ENCODE data around the gene ARRDC5. TPM values are rescaled to one million over a fixed set of nuclear protein-coding genes. Genes with fewer than 3 reads are reported as not detected.
"Not testable (repeated sequence)": the region's sequence is repeated elsewhere in the genome, so short reads cannot be mapped to it uniquely, and the experiment has no call there.

The ARRDC5 gene
- total and polyA plus RNA-seq, 2 donors (not counting 3 experiments of a cell fraction or from before 2014, with no cell fraction given), result 0.04 TPM; not detected in 1

- no peak for FAIRE-seq
- no peak overlapping the region for H2AFZ ChIP-seq (ENCODE audit: low read depth, low read length)
- no peak overlapping the region for H3K9ac ChIP-seq (replicated peaks; ENCODE audit: extremely low read depth, insufficient read depth, low read length)
- no peaks in the 10 kb centered on the region for H3K9me1 ChIP-seq (replicated peaks; ENCODE audit: control insufficient read depth, extremely low read depth, insufficient read depth, low read length)
- ChIA-PET POLR2A (no interaction called here), CTCF (interaction anchor here (0.8 kb wide), 1 partner anchor 172 kb away, joined by 3 read pairs; no protein-coding TSS in a partner anchor)
- dilution Hi-C loops (cut with MboI; ENCODE audit: extremely low pct_ligation_motif_present, low sequenced_read_pairs) (no loop called here), intact Hi-C loops (cut with micrococcal nuclease) (no loop called here)
- H3K4me2 ChIP-seq (ENCODE audit: insufficient read depth, low read length), result no peak overlapping the region
- BruUV-seq (replicated peaks), result no TSS peak
- DNase-seq (ENCODE audit: low read depth, low spot score), result no peak
- H3K27ac ChIP-seq (ENCODE audit: insufficient read depth, low read depth, low read length), result no peak overlapping the region
- H4K20me1 ChIP-seq (replicated peaks; ENCODE audit: control insufficient read depth, extremely low read depth, insufficient read depth, low read length), result no peaks in the 10 kb centered on the region
- H3K9me3 ChIP-seq (replicated peaks; ENCODE audit: control insufficient read depth, insufficient read depth, low read length), result no peaks in the 10 kb centered on the region
- no peaks in the 10 kb centered on the region for H3K4me1 ChIP-seq (ENCODE audit: control insufficient read depth, extremely low read depth, insufficient read depth, low read length)
- no peak overlapping the region for H3K4me3 ChIP-seq (replicated peaks in 1 of 3; ENCODE audit: insufficient read depth in 1 of 3, low read depth in 1 of 3, low read length in 3 of 3)
- H3K27me3 ChIP-seq (ENCODE audit: control insufficient read depth in 2 of 2, insufficient read depth in 2 of 2, low read length in 2 of 2), result no peaks in the 10 kb centered on the region
- TF ChIP-seq, protein P1, sequence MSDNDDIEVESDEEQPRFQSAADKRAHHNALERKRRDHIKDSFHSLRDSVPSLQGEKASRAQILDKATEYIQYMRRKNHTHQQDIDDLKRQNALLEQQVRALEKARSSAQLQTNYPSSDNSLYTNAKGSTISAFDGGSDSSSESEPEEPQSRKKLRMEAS (IDR thresholded peaks at IDR 0.05; ENCODE audit: insufficient read depth, insufficient read length), result no peak
- no peak for TF ChIP-seq GATA2 (IDR thresholded peaks at IDR 0.05; ENCODE audit: insufficient read depth, insufficient read length, low read depth, low read length)
- no peak for TF ChIP-seq MYC (IDR thresholded peaks at IDR 0.05; ENCODE audit: low read depth, low read length)
- TF ChIP-seq POLR2A (IDR thresholded peaks at IDR 0.05; ENCODE audit: low read depth, low read length), result no peak
- TF ChIP-seq JUN (IDR thresholded peaks at IDR 0.05; ENCODE audit: borderline replicate concordance, insufficient read depth, insufficient read length, low read depth), result no peak
- TF ChIP-seq POLR2AphosphoS5 (IDR thresholded peaks at IDR 0.05; ENCODE audit: insufficient read depth, low read depth, low read length), result no peak
- TF ChIP-seq CTCF (IDR thresholded peaks at IDR 0.05; ENCODE audit: extremely low read depth in 1 of 2, insufficient read depth in 1 of 2, low read depth in 1 of 2, low read length in 2 of 2), result no peak
- TF ChIP-seq EZH2 (IDR thresholded peaks at IDR 0.05; ENCODE audit: borderline replicate concordance, low read depth, low read length, severe bottlenecking), result no peak
- TF ChIP-seq FOS (IDR thresholded peaks at IDR 0.05; ENCODE audit: borderline replicate concordance, insufficient read depth, low read length), result no peak
- H3K79me2 ChIP-seq (ENCODE audit: control insufficient read depth, insufficient read depth, low read length), result peaks cover 13% of the 10 kb centered on the region
- H3K36me3 ChIP-seq (ENCODE audit: control insufficient read depth in 2 of 2, extremely low read depth in 1 of 2, insufficient read depth in 2 of 2, low read length in 2 of 2), result peaks cover 0 to 28% of the 10 kb centered on the region in 2 experiments
Observed at GRCh38 chr19:4859697-4860096, 43.0 kb downstream of the ARRDC5 start.

DNA sequence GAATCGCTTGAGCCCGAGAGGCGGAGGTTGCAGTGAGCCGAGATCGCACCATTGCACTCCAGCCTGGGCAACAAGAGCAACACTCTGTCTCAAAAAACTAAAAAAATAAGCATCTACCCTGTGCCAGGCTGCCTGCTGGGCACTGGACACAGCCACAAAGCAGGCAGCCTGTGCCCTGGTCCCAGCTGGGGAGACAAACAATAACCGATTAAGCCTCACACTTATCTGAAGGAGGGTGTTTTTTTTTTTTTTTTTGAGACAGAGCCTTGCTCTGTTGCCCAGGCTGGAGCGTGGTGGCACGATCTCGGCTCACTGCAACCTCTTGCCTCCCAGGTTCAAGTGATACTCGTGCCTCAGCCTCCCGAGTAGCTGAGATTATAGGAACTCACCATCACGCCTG, 46.2 kb downstream of the ARRDC5 start:
- H3K27ac ChIP-seq (ENCODE audit: insufficient read depth, low read depth, low read length); intact Hi-C loops (cut with micrococcal nuclease); H3K4me2 ChIP-seq (ENCODE audit: insufficient read depth, low read length); H4K20me1 ChIP-seq (replicated peaks; ENCODE audit: control insufficient read depth, extremely low read depth, insufficient read depth, low read length); H3K79me2 ChIP-seq (ENCODE audit: control insufficient read depth, insufficient read depth, low read length); H3K27me3 ChIP-seq (ENCODE audit: control insufficient read depth in 2 of 2, insufficient read depth in 2 of 2, low read length in 2 of 2); DNase-seq (ENCODE audit: low read depth, low spot score); H3K9me1 ChIP-seq (replicated peaks; ENCODE audit: control insufficient read depth, extremely low read depth, insufficient read depth, low read length); H3K4me3 ChIP-seq (replicated peaks in 1 of 3; ENCODE audit: insufficient read depth in 1 of 3, low read depth in 1 of 3, low read length in 3 of 3); BruUV-seq (replicated peaks); H2AFZ ChIP-seq (ENCODE audit: low read depth, low read length); dilution Hi-C loops (cut with MboI; ENCODE audit: extremely low pct_ligation_motif_present, low sequenced_read_pairs); H3K4me1 ChIP-seq (ENCODE audit: control insufficient read depth, extremely low read depth, insufficient read depth, low read length); H3K9ac ChIP-seq (replicated peaks; ENCODE audit: extremely low read depth, insufficient read depth, low read length); POLR2A ChIA-PET; FAIRE-seq; H3K9me3 ChIP-seq (replicated peaks; ENCODE audit: control insufficient read depth, insufficient read depth, low read length): not testable (repeated sequence)
- H3K36me3 ChIP-seq (ENCODE audit: control insufficient read depth in 2 of 2, extremely low read depth in 1 of 2, insufficient read depth in 2 of 2, low read length in 2 of 2), result peaks cover 0 to 30% of the 10 kb centered on the region in 2 experiments
- CTCF ChIA-PET, result interaction anchor here (0.7 to 8.7 kb wide), 3 partner anchors 48 to 145 kb away, joined by 3 to 514 read pairs (median 4); no protein-coding TSS in a partner anchor

DNA sequence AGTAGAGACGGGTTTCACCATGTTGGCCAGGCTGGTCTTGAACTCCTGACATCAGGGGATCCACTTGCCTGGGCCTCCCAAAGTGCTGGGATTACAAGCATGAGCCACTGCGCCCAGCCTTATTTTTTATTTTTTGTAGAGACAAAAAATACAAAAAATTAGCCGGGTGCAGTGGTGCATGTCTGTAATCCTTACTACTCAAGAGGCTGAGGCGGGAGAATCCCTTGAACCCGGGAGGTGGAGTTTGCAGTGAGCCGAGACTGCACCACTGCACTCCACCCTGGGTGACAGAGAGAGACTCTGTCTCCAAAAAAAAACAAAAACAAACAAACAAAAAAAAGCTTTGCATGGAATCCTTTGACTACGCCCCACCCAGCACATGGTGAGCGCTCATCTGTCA, 49.2 kb downstream of the ARRDC5 start:
- H3K4me3 ChIP-seq (replicated peaks in 1 of 3; ENCODE audit: insufficient read depth in 1 of 3, low read depth in 1 of 3, low read length in 3 of 3); H2AFZ ChIP-seq (ENCODE audit: low read depth, low read length); intact Hi-C loops (cut with micrococcal nuclease); H3K9ac ChIP-seq (replicated peaks; ENCODE audit: extremely low read depth, insufficient read depth, low read length); POLR2A ChIA-PET; H3K4me1 ChIP-seq (ENCODE audit: control insufficient read depth, extremely low read depth, insufficient read depth, low read length); H3K9me3 ChIP-seq (replicated peaks; ENCODE audit: control insufficient read depth, insufficient read depth, low read length); H3K9me1 ChIP-seq (replicated peaks; ENCODE audit: control insufficient read depth, extremely low read depth, insufficient read depth, low read length); H4K20me1 ChIP-seq (replicated peaks; ENCODE audit: control insufficient read depth, extremely low read depth, insufficient read depth, low read length); H3K27me3 ChIP-seq (ENCODE audit: control insufficient read depth in 2 of 2, insufficient read depth in 2 of 2, low read length in 2 of 2); H3K4me2 ChIP-seq (ENCODE audit: insufficient read depth, low read length); H3K79me2 ChIP-seq (ENCODE audit: control insufficient read depth, insufficient read depth, low read length); H3K27ac ChIP-seq (ENCODE audit: insufficient read depth, low read depth, low read length); DNase-seq (ENCODE audit: low read depth, low spot score); dilution Hi-C loops (cut with MboI; ENCODE audit: extremely low pct_ligation_motif_present, low sequenced_read_pairs); BruUV-seq (replicated peaks): not testable (repeated sequence)
- H3K36me3 ChIP-seq (ENCODE audit: control insufficient read depth in 2 of 2, extremely low read depth in 1 of 2, insufficient read depth in 2 of 2, low read length in 2 of 2), result peaks cover 2 to 25% of the 10 kb centered on the region in 2 experiments
- peak; percentile 31 for FAIRE-seq
- CTCF ChIA-PET, result interaction anchor here (0.6 to 8.7 kb wide), 4 partner anchors 11 to 178 kb away, joined by 3 to 514 read pairs (median 24); no protein-coding TSS in a partner anchor
